ENCODE results near the gene CHCHD3. TPM values are rescaled to one million over a fixed set of nuclear protein-coding genes. Genes with fewer than 3 reads are reported as not detected.
"Not testable (repeated sequence)": the region's sequence is repeated elsewhere in the genome, so short reads cannot be mapped to it uniquely, and the experiment has no call there.

CHCHD3 gene
- polyA plus RNA-seq, 4 donors: 51.1 to 99.3 (median 74.9) TPM

DNA sequence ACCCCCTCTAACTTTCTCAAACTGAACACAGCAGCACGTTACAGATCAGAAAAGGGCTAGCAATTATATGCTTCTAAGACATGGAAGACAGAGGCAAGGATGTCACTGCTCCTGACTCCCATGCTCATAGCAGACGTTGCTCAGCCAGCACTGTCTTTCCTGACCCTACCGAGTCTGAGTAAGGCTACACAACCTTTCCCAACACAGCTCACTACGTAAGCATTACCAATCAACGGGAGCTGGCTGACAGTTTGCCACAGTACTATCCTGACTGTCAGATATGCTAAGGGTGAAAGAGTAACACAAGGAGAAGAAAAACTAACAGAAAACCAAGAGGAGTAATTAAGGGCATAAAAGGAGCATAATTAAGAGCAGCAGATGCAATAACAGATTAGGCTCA lies 171.2 kb downstream of the CHCHD3 start:
- no peak for DNase-seq (ENCODE audit: low read depth in 4 of 4, low spot score in 3 of 4)

- DNase-seq (ENCODE audit: low read depth in 4 of 4, low spot score in 3 of 4): no peak
Observed at GRCh38 chr7:132907380-132907940, 174.4 kb downstream of the CHCHD3 start.

- no peak for DNase-seq (ENCODE audit: low read depth in 4 of 4, low spot score in 3 of 4)
Observed at GRCh38 chr7:132906193-132906835, 175.6 kb downstream of the CHCHD3 start.

GRCh38 chr7:132905136-132905535 lies 176.8 kb downstream of the CHCHD3 start:
- DNase-seq (ENCODE audit: low read depth in 4 of 4, low spot score in 3 of 4): not testable (repeated sequence)

- DNase-seq (ENCODE audit: low read depth in 4 of 4, low spot score in 3 of 4): no peak
Observed at GRCh38 chr7:132904209-132904608, 177.7 kb downstream of the CHCHD3 start.

- DNase-seq (ENCODE audit: low read depth in 4 of 4, low spot score in 3 of 4): not testable (repeated sequence)
Observed at GRCh38 chr7:132902294-132902693, 179.6 kb downstream of the CHCHD3 start.

DNA sequence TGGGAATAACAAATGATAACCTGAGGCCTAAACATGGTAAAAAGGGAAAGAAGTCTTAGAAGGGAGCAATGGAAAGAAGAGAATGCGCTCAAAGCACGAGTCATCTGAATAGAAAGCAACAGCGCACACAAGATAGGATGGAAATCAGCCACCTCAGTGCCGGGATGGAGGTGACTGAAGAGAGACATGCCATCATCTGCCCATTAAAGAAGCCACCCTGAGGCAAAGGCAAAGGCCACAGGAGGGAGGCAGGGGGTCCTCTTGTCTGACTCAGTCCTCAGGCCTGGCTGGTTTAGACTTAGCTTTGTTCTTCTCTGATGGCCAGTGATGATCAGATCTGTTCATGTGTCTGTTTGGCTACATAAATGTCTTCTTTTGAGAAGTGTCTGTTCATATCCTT lies 180.6 kb downstream of the CHCHD3 start:
- no peak for DNase-seq (ENCODE audit: low read depth in 4 of 4, low spot score in 3 of 4)

GRCh38 chr7:132899833-132900232 lies 182.1 kb downstream of the CHCHD3 start:
- no peak for DNase-seq (ENCODE audit: low read depth in 4 of 4, low spot score in 3 of 4)

GRCh38 chr7:132898641-132899175 lies 183.2 kb downstream of the CHCHD3 start:
- not testable (repeated sequence) for DNase-seq (ENCODE audit: low read depth in 4 of 4, low spot score in 3 of 4)

DNA sequence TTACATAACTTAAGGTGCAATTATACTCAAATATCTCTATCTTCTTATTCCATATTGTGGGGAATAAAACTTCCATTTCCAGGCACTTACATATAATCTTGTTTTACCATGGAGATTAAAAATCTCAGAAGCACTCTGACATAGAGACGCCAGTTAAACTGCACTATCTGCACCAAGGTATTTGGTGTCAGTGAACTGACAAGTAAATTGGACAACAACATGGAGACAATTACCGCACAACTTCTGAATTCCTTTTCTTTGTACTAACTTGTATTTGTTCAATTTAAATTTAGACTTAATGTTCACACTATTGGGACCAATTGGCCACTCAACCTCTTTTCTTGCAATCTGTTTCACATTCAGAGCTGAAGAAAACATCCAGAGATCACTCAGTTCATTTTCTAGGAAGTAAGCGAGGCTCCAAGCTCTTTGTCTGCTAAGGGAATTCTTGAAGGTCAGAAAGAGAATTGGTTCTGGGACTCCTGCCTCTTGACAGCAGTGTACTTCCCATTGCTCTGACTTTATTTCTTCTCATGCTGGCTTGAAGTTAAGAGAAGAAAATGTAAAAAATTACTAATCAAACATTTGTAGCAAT lies 184.7 kb downstream of the CHCHD3 start:
- DNase-seq (ENCODE audit: low read depth in 4 of 4, low spot score in 3 of 4): no peak

DNA sequence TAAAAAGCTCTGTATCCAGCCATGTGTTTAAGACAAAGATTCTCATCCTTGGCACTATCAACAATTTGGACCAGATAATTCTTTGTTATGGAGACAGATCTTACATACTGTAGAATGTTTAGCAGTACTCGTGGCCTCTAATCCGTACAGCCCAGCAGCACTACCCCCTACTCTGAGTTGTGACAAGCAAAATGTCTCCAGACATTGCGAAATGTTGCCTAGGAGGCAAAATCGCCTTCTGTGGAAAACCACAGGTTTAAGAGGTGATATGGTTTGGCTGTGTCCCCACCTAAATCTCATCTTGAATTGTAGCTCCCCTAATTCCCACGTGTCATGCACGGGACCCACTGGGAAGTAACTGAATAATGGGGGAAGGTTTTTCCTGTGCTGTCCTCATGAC lies 186.7 kb downstream of the CHCHD3 start:
- DNase-seq (ENCODE audit: low read depth in 4 of 4, low spot score in 3 of 4): no peak

DNA sequence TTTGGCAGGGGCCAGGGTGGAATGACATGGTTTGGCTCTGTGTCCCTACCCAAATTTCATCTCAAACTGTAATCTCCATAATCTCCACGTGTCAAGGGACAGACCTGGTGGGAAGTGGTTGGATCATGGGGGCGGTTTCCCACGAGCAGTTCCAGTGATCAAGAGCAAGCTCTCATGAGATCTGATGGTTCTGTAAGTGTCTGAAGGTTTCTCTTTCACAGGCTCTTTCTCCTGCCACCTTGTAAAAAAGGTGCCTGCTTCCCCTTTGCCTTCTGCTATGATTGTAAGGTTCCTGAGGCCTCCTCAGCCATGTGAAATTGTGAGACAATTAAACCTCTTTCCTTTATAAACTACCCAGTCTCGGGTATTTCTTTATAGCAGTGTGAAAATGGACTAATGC lies 188.3 kb downstream of the CHCHD3 start:
- DNase-seq (ENCODE audit: low read depth in 4 of 4, low spot score in 3 of 4): no peak

GRCh38 chr7:132892744-132893143 lies 189.1 kb downstream of the CHCHD3 start:
- DNase-seq (ENCODE audit: low read depth in 4 of 4, low spot score in 3 of 4): not testable (repeated sequence)

DNA sequence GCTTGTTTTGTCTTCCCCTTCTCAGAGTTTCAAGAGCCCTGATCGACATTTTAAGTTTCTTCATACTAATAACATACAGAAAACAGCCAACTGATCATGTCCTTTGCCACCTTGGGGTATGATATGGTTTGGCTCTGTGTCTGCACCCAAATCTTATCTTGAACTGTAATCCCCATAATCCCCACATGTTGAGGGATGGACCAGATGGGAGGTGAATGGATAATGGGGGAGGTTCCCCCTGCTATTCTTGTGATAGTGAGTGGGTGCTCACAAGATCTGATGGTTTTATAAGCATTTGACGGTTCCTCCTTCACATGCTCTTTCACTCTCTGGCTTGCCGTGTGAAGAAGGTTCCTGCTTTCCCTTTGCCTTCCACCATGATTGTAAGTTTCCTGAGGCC lies 190.3 kb downstream of the CHCHD3 start:
- no peak for DNase-seq (ENCODE audit: low read depth in 4 of 4, low spot score in 3 of 4)

DNA sequence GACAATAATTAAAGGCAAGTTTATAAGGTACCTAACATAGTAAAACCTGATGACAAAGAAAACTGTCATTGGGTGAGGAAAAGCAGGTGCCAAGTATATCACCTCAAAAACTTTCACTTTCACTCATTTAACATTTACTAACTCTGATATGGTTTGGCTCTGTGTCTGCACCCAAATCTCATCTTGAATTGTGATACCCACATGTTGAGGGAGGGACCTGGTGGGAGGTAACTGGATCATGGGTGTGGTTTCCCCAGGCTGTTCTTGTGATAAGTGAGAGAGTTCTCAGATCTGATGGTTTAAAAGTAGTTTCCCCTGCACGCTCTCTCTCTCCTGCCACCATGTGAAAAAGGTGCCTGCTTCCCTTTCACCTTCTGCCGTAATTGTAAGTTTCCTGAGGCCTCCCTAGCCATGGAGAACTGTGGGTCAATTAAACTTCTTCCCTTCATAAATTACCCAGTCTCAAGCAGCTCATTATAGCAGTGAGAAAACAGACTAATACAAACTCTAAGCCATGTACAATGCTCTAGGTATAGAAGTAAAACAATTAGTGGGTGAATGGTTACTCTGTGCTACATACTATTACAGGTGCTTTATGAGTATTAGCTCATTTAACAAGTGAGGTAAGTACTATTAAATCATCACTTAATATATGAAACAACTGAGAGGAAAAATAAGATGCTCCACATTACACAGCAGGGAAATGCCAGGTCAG lies 199.0 kb downstream of the CHCHD3 start:
- no peak for DNase-seq (ENCODE audit: low read depth in 4 of 4, low spot score in 3 of 4)

DNA sequence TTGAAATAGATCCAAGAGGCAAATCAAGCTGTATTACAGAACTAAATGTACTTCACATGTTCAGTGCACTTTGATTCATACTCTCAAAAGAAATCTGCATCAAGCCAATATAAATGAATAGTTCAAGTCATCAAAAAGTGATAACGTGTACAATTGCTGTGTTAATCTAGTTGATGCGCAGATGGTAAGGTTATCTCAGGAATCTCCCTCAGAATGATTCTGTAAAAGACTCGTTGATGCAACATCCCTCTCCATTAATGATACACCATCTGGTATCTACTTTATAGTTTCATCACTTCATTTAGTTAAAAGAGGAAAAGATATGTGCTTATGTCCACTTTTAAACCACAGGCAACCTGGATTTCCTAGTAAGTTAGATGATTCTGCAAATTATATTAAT lies 200.6 kb downstream of the CHCHD3 start:
- no peak for DNase-seq (ENCODE audit: low read depth in 4 of 4, low spot score in 3 of 4)

GRCh38 chr7:132879579-132879978 lies 202.3 kb downstream of the CHCHD3 start:
- no peak for DNase-seq (ENCODE audit: low read depth in 4 of 4, low spot score in 3 of 4)

DNA sequence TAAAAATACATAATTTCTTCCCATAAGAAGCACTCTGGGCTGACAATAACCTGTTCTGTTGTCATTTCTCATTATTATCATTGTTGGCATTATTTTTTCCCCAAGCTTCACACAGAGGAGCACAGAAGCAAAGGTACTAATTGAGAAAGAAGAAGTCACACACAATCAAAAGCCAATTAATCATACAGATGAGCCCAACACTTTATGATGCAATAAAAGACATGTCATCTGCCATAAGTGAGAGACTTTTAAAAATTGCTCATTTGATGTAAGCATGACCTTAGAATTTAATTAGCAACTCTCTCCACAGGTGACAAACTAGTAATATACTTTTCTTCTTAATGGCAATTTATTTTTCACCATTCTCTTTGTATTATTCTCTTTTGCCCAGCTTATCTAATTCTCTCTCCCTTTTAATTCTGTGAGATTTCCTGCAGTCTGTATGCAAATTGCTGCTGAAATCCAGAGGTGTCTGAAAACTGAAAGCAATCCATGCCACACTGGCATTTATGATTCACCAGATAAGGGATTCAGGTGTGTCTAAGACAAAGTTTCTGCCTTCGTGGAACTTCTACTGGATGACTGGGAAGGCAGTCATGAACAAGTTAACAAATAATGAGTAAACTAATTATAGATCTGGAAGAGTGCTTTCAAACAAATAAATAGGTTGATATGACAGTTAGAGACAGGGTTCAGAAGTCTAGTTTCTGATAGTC lies 203.5 kb downstream of the CHCHD3 start:
- no peak for DNase-seq (ENCODE audit: low read depth in 4 of 4, low spot score in 3 of 4)

GRCh38 chr7:132877573-132877972 lies 204.3 kb downstream of the CHCHD3 start:
- no peak for DNase-seq (ENCODE audit: low read depth in 4 of 4, low spot score in 3 of 4)

DNA sequence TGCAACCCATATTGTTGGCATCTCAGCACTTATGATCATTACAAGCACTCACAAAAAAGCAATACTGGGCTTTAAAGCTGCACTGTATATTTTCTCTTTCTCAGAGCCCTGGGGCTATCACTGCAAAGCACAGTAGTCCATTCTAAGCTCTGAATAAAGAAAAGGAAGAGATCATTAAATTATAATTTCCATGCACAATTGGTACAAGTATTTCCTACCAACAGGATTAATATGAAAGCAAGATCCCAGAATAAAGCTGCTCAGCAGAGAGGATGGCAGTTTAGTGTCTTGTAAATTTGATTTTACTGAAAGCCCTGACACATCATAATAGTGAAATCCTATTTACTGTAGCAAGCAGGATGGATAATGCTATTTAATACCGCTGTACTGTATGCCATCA lies 205.3 kb downstream of the CHCHD3 start:
- DNase-seq (ENCODE audit: low read depth in 4 of 4, low spot score in 3 of 4): no peak

- DNase-seq (ENCODE audit: low read depth in 4 of 4, low spot score in 3 of 4): no peak
Observed at GRCh38 chr7:132872034-132872433, 209.9 kb downstream of the CHCHD3 start.
